IPS DF 6.9 (cell line): ENCODE measurements around the gene SSU72.

ENCODE experiments used
- DNase-seq: peaks from one replicate; pipeline ENCODE4 v3.0.0-alpha.2; 2013; ENCODE audit warnings: low read depth, low spot score
- H3K27ac ChIP-seq: one replicate; pipeline ENCODE4 v1.5.1; 2013; ENCODE audit warnings: low read length, control low read depth
- H3K27me3 ChIP-seq: 2 replicates; pipeline ENCODE4 v1.6.1; 2013; ENCODE audit warnings: mild to moderate bottlenecking, low read length; ENCODE audit not compliant: control insufficient read depth, insufficient read depth
- H3K36me3 ChIP-seq: 2 replicates; pipeline ENCODE4 v1.6.1; 2013; ENCODE audit warnings: low read length; ENCODE audit not compliant: control insufficient read depth, insufficient read depth
- H3K4me1 ChIP-seq: 2 replicates; pipeline ENCODE4 v1.6.1; 2013; ENCODE audit warnings: low read length; ENCODE audit not compliant: control insufficient read depth, insufficient read depth
- H3K4me3 ChIP-seq: 2 replicates; pipeline ENCODE4 v1.5.1; 2013; ENCODE audit warnings: mild to moderate bottlenecking, low read length
- H3K9me3 ChIP-seq: 2 replicates; pipeline ENCODE4 v1.6.1; 2013; ENCODE audit warnings: low read length, inconsistent platforms; ENCODE audit not compliant: control insufficient read depth, insufficient read depth
- WGBS: extraction: QIAGEN DNeasy Blood & Tissue Kit; methylation state at CpG from one replicate; pipeline ENCODE4 v1.1.7; 2013; ENCODE audit warnings: mixed read lengths, missing lambda C conversion rate; ENCODE audit not compliant: insufficient read length, insufficient coverage; 5-methylcytosine and 5-hydroxymethylcytosine counted together

The SSU72 gene

GRCh38 chr1:1609822-1610485 is 35.3 kb upstream of the SSU72 start:
- no CpG with 5 or more reads among the region's 12 CpGs for WGBS
- H3K4me3 ChIP-seq: no peak overlapping the region

GRCh38 chr1:1606232-1606631 is 31.6 kb upstream of the SSU72 start:
- no peaks in the 10 kb centered on the region for H3K9me3 ChIP-seq
- H3K27ac ChIP-seq: no peak overlapping the region
- no peaks in the 10 kb centered on the region for H3K36me3 ChIP-seq
- no peak for DNase-seq
- no peaks in the 10 kb centered on the region for H3K4me1 ChIP-seq
- no peak overlapping the region for H3K4me3 ChIP-seq
- no peaks in the 10 kb centered on the region; the same call in 1 of the 2 replicates for H3K27me3 ChIP-seq
- no CpG with 5 or more reads among the region's 13 CpGs for WGBS

More at GRCh38 chr1:1609822-1610485, 35.3 kb upstream of the SSU72 start:
- Histone ChIP-seq H3K4me1 (no peaks in the 10 kb centered on the region), H3K27me3 (no peaks in the 10 kb centered on the region), H3K36me3 (no peaks in the 10 kb centered on the region), H3K9me3 (no peaks in the 10 kb centered on the region), H3K27ac (no peak overlapping the region)
- no peak for DNase-seq

GRCh38 chr1:1605724-1606123 is 31.1 kb upstream of the SSU72 start:
- no peak for DNase-seq
- no peaks in the 10 kb centered on the region for H3K36me3 ChIP-seq
- H3K27me3 ChIP-seq: peaks cover 3% of the 10 kb centered on the region; the same call in 1 of the 2 replicates
- H3K27ac ChIP-seq: no peak overlapping the region
- H3K4me3 ChIP-seq: no peak overlapping the region
- H3K4me1 ChIP-seq: no peaks in the 10 kb centered on the region
- H3K9me3 ChIP-seq: no peaks in the 10 kb centered on the region
- WGBS: no CpG with 5 or more reads among the region's 17 CpGs

- DNase-seq: no peak
- peaks cover 3% of the 10 kb centered on the region; the same call in 1 of the 2 replicates for H3K27me3 ChIP-seq
- H3K4me3 ChIP-seq: no peak overlapping the region
- H3K27ac ChIP-seq: no peak overlapping the region
- H3K4me1 ChIP-seq: no peaks in the 10 kb centered on the region
- no peaks in the 10 kb centered on the region for H3K9me3 ChIP-seq
- no CpG with 5 or more reads among the region's 14 CpGs for WGBS
- no peaks in the 10 kb centered on the region for H3K36me3 ChIP-seq
Observed at GRCh38 chr1:1605034-1605591, 30.4 kb upstream of the SSU72 start.

- DNase-seq: no peak
- WGBS: no CpG with 5 or more reads among the region's 15 CpGs
- Histone ChIP-seq H3K4me3 (no peak overlapping the region), H3K27ac (no peak overlapping the region), H3K9me3 (no peaks in the 10 kb centered on the region), H3K27me3 (peaks cover 3% of the 10 kb centered on the region; the same call in 1 of the 2 replicates), H3K4me1 (peaks cover under 1% of the 10 kb centered on the region; the same call in 1 of the 2 replicates), H3K36me3 (no peaks in the 10 kb centered on the region)
Observed at GRCh38 chr1:1604374-1605033, 29.8 kb upstream of the SSU72 start.

GRCh38 chr1:1603671-1604373 is 29.2 kb upstream of the SSU72 start:
- no peaks in the 10 kb centered on the region for H3K9me3 ChIP-seq
- peaks cover 3% of the 10 kb centered on the region; the same call in 1 of the 2 replicates for H3K27me3 ChIP-seq
- H3K4me3 ChIP-seq: no peak overlapping the region
- H3K36me3 ChIP-seq: no peaks in the 10 kb centered on the region
- peaks cover 2% of the 10 kb centered on the region; the same call in 1 of the 2 replicates for H3K4me1 ChIP-seq
- H3K27ac ChIP-seq: no peak overlapping the region
- WGBS: no CpG with 5 or more reads among the region's 13 CpGs
- no peak for DNase-seq

GRCh38 chr1:1602968-1603506 is 28.4 kb upstream of the SSU72 start:
- no peak overlapping the region for H3K27ac ChIP-seq
- H3K4me3 ChIP-seq: no peak overlapping the region
- DNase-seq: no peak
- H3K9me3 ChIP-seq: no peaks in the 10 kb centered on the region
- H3K4me1 ChIP-seq: peaks cover 3% of the 10 kb centered on the region; the same call in 1 of the 2 replicates
- WGBS: no CpG with 5 or more reads among the region's 13 CpGs
- no peaks in the 10 kb centered on the region for H3K36me3 ChIP-seq
- H3K27me3 ChIP-seq: peaks cover 5% of the 10 kb centered on the region

- Histone ChIP-seq H3K4me1 (peaks cover 7% of the 10 kb centered on the region; the same call in 1 of the 2 replicates), H3K27me3 (peaks cover 5% of the 10 kb centered on the region), H3K36me3 (no peaks in the 10 kb centered on the region), H3K4me3 (no peak overlapping the region), H3K9me3 (no peaks in the 10 kb centered on the region), H3K27ac (no peak overlapping the region)
- DNase-seq: no peak
- no CpG with 5 or more reads among the region's 18 CpGs for WGBS
Observed at GRCh38 chr1:1602304-1602967, 27.8 kb upstream of the SSU72 start.

GRCh38 chr1:1601564-1602303 is 27.1 kb upstream of the SSU72 start:
- no CpG with 5 or more reads among the region's 15 CpGs for WGBS
- H3K27ac ChIP-seq: no peak overlapping the region
- H3K36me3 ChIP-seq: no peaks in the 10 kb centered on the region
- H3K27me3 ChIP-seq: peaks cover 5% of the 10 kb centered on the region
- no peak for DNase-seq
- H3K4me1 ChIP-seq: peaks cover 12% of the 10 kb centered on the region
- no peaks in the 10 kb centered on the region for H3K9me3 ChIP-seq
- H3K4me3 ChIP-seq: no peak overlapping the region
